Germinal center (tissue), 1 donor: Measurements from ENCODE around the gene KRTCAP3.

Source experiments
- DNase-seq: peaks from one replicate; pipeline ENCODE4 v3.0.0; 2012; ENCODE audit warnings: mixed read lengths, low spot score

The KRTCAP3 gene

DNA sequence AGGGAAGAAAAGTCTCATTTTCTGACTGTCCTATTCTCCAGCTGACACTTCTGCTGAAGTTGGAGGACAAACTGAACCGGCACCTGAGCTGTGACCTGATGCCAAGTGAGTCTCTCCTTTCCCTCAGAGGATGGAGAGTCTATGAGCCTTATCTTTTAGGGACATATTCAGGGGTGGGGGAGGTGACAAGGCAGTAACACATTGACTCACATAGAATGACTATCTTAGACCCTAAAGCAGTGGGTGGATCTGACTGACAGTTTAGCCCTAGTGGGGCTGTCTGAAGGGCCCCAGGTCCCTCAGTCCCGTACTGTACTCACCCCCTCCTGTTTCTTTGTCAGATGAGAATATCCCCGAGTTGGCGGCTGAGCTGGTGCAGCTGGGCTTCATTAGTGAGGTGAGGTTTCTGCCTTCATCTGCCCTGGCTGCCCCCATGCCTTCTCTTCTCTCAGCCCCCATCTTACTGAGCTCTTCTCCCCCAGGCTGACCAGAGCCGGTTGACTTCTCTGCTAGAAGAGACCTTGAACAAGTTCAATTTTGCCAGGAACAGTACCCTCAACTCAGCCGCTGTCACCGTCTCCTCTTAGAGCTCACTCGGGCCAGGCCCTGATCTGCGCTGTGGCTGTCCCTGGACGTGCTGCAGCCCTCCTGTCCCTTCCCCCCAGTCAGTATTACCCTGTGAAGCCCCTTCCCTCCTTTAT lies 805 bp upstream of the KRTCAP3 start:
- no peak for DNase-seq

- DNase-seq: no peak
Observed at GRCh38 chr2:27442920-27443282, 720 bp downstream of the KRTCAP3 start.

DNA sequence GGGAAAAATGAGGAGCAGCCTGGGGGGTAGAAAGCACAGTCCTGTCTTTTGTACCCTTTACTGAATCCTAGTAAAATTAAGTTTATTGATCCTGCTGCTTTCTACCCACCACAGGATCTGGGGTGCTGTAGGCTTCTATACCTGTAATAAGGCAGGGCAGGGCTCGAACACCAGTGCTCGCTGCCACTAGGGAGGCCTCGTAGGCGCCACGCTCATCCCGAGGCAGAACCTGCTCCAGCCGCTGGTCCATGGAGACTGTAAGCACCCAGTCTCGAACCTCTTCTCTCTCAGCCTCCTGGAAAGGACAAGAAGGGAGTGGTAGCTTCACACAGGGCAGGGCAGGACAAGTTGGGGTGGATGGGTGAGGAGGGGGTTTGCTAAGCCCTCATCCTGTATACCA lies 3.0 kb downstream of the KRTCAP3 start:
- DNase-seq: no peak

- no peak for DNase-seq
Observed at GRCh38 chr2:27445615-27446014, 3.4 kb downstream of the KRTCAP3 start.

DNA sequence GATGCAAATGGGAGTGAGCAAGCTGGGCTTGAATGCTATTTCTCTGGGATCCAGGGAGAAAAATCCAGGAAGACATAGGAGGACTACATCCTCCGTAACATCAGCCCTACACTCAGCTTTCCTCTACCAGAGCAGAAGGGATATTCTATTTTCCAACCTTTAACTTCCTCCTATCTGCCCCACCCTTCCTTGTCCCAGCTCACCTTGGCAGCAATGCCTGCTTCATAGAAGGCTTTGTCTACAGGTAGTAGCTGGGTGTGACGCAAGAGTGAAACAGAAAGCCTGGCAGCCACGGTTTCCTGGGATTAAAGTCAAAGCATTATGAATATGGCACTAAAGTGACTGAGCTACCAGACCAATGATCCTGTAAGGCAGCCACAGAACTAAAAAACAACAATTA lies 3.9 kb downstream of the KRTCAP3 start:
- DNase-seq: no peak

DNA sequence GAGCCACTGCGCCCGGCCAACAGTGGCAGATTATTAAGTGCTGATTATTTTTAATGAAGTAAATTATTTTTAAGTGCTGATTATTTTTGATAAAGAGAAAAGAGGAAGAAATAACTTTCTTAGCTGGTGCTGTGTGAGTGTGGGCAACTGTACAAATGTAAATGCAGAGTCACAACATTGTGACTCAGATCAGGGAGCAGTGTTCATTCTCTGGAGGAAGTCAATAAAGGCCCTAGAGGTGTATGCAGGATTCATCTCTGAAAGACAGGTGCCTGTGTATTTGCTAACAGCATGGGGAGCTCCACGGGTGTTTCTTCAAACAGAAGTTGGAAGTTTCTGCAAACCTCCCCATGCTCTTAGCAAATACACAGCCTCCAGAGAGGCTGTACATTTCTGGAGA lies 6.2 kb downstream of the KRTCAP3 start:
- no peak for DNase-seq

GRCh38 chr2:27451095-27451494 lies 8.9 kb downstream of the KRTCAP3 start:
- DNase-seq: no peak

- no peak for DNase-seq
Observed at GRCh38 chr2:27453968-27454367, 11.8 kb downstream of the KRTCAP3 start.

DNA sequence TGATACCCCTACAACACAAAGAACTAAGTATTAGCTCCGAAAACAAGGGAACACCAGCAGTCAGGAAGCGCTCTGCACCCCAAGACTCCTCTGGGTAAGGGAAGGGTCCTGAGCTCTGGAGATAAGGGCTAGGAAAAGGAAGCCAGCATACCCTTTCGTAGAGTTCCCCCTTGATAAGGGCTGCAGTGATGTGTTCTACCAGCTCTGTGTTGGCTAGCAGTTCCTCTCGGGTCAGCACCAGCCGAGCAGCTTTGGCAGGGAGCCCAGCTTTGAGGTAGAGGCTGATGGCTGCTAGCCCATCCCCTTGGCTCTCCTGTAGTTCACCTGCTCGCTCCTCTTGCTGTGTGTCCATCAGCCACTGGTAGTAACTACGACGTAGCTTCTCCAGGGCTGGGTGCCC lies 18.9 kb downstream of the KRTCAP3 start:
- no peak for DNase-seq

DNA sequence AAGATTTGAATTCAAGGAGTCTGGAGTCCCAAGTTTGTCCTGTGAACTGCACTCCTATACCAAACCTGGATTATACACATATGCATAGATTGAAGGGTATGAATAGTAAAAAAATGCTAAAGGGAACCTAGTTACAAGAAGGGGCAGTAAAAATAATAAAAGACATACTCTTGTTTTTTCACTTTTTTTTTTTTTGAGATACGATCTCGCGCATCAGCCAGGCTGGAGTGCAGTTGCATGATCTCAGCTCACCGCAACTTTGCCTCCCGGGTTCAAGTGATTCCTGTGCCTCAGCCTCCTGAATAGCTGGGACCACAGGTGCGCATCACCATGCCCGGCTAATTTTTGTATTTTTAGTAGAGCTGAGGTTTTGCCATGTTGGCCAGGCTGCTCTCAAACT lies 22.3 kb downstream of the KRTCAP3 start:
- DNase-seq: no peak

GRCh38 chr2:27471961-27472360 lies 29.8 kb downstream of the KRTCAP3 start:
- no peak for DNase-seq

DNA sequence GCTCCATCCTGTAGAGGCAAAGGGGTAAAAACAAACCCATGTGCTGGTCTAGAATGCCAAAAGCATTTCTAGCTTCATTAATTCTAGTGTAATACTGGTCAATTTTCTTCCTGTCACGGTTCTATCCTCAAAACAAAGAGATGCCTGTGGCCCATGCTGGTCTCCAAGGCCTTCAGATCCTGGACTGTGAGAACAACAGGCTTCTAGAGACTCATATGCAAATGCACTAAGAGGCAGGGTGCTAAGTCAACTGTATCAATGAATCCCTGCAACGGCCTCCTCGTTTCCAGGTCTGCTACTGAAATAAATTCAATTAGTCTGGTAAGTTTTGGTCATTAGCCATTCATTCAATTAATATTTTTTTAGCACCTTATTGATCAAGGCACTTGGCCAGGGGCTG lies 43.3 kb downstream of the KRTCAP3 start:
- DNase-seq: peak; percentile 16

GRCh38 chr2:27489118-27489497 lies 46.9 kb downstream of the KRTCAP3 start:
- no peak for DNase-seq

DNA sequence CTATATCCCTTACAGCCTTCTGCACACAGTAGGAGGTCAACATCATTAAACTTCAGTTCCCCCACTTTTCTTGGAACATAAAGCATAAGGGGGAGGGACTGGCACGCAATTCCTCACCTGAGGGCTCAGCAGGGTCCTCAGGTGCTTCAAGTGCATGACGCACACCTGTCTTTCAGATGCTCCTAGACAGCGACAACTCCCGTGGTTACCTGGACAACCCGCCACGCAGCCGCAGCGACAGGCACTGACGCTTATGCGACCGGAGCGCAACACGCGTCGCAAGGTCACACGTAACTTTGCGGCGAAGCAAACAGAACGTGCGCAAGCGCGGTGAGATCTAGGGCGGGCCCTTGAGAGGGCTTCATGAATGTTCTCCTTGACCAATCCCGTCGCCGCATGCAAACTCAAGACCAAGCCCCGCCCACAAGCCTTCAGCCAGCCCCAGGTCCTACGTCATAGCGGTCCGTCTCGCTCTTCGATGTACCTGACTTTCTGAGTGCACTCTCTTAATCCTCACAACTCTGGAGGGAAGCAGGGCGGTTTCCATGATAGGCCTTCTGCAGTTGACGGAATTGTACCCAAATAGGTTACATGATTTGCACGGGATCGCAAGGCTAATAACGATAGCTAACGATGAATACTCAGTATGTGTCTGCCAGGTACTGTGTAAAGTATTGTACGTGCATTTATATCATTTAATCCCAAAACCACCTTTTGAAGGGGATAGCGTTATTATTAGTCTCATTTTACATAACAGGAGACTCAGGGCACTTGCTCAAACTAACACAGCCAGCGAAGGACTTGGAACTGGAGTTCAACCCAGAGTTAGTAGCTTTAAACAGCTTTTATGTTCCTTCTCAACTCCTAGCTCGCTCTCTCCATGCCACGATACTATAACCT lies 47.6 kb downstream of the KRTCAP3 start, which contains the start of gene IFT172:
TSS of gene IFT172 (minus strand) at position 246 of the 900 bp plus-strand sequence. CDS start at position 156, 90 bp downstream.
- peak; percentile 98 for DNase-seq

DNA sequence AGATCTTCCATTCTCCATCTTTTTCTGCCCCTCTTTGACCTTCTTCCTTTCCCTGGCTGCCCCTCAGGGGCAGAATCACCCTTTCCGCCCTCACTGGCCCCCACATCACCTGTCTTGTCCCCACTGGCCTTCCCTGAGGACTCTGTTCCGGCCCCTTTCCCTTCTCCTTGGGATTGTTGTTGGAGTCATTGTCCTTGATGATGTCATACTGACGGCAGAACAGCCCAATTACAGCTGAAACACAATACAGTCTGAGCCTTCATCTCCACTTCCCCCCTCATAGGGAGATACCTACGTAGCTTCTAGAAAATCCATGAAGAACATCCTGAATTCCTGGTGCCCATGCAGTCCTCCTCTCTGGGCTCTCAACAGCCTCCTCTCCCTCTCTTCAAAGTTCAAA lies 50.4 kb downstream of the KRTCAP3 start:
- no peak for DNase-seq

- DNase-seq: no peak
Observed at GRCh38 chr2:27493948-27494283, 51.7 kb downstream of the KRTCAP3 start.
